Measurements from ENCODE around the gene SAP30BP.

Gene SAP30BP

GRCh38 chr17:75751676-75752404 is 84.7 kb downstream of the SAP30BP start:
- DNase-seq (ENCODE audit: low read depth in 2 of 2) = no peak
- H3K4me3 ChIP-seq (replicated peaks in 1 of 2; ENCODE audit: low read depth in 2 of 2, low read length in 2 of 2) = no peak overlapping the region
- TF ChIP-seq CTCF (IDR thresholded peaks at IDR 0.05; ENCODE audit: low read depth, low read length) = no peak

- no peak for DNase-seq (ENCODE audit: low read depth in 2 of 2)
- TF ChIP-seq CTCF (IDR thresholded peaks at IDR 0.05; ENCODE audit: low read depth, low read length) = no peak
- H3K4me3 ChIP-seq (replicated peaks in 1 of 2; ENCODE audit: low read depth in 2 of 2, low read length in 2 of 2) = no peak overlapping the region
Observed at GRCh38 chr17:75752405-75752709, 85.2 kb downstream of the SAP30BP start.

- peak overlapping the region; percentile 26 to 51 for H3K4me3 ChIP-seq (replicated peaks in 1 of 2; ENCODE audit: low read depth in 2 of 2, low read length in 2 of 2)
- no peak for TF ChIP-seq CTCF (IDR thresholded peaks at IDR 0.05; ENCODE audit: low read depth, low read length)
- no peak for DNase-seq (ENCODE audit: low read depth in 2 of 2)
Observed at GRCh38 chr17:75752802-75753513, 85.8 kb downstream of the SAP30BP start.

- TF ChIP-seq CTCF (IDR thresholded peaks at IDR 0.05; ENCODE audit: low read depth, low read length) = peak; percentile 18
- peak; percentile 60 to 76 for DNase-seq (ENCODE audit: low read depth in 2 of 2)
- peak overlapping the region; percentile 26 to 51 for H3K4me3 ChIP-seq (replicated peaks in 1 of 2; ENCODE audit: low read depth in 2 of 2, low read length in 2 of 2)
Observed at GRCh38 chr17:75753514-75754377, 86.6 kb downstream of the SAP30BP start.

GRCh38 chr17:75754378-75755204 is 87.5 kb downstream of the SAP30BP start:
- no peak for TF ChIP-seq CTCF (IDR thresholded peaks at IDR 0.05; ENCODE audit: low read depth, low read length)
- no peak for DNase-seq (ENCODE audit: low read depth in 2 of 2)

More at GRCh38 chr17:75754378-75755204, 87.5 kb downstream of the SAP30BP start:
- H3K4me3 ChIP-seq (replicated peaks in 1 of 2; ENCODE audit: low read depth in 2 of 2, low read length in 2 of 2) = no peak overlapping the region
